Ovary (tissue), 9 donors: Measurements from ENCODE around the gene SPATA21. TPM values are rescaled to one million over a fixed set of nuclear protein-coding genes. Genes with fewer than 3 reads are reported as not detected.

ENCODE experiments used
- DNase-seq, 5 donors: peaks; one replicate each; pipeline ENCODE4 v3.0.0-alpha.2; 2019 to 2020
- H3K27ac ChIP-seq, 2 donors: fragments of 200-600 bp; one replicate each; pipeline versions ENCODE4 v1.5.1 to v1.8.0; 2019 to 2022
- H3K27me3 ChIP-seq: fragments of 200-600 bp; one replicate; pipeline ENCODE4 v1.8.0; 2022
- H3K36me3 ChIP-seq: fragments of 200-600 bp; sonication (generic); one replicate; pipeline ENCODE4 v1.5.1; 2019
- H3K4me1 ChIP-seq: one replicate; pipeline ENCODE4 v1.8.1; 2013; ENCODE audit warnings: mild to moderate bottlenecking, moderate library complexity; ENCODE audit not compliant: insufficient read depth
- H3K4me3 ChIP-seq: fragments of 200-600 bp; sonication (generic); one replicate; pipeline ENCODE4 v1.5.1; 2017
- H3K9me3 ChIP-seq, 2 donors: fragments of 200-600 bp in 1 of 2; sonication (generic) in 1 of 2; one replicate each; pipeline versions ENCODE4 v1.5.1 to v1.8.1; 2013 to 2019; ENCODE audit warnings: mild to moderate bottlenecking in 1 of 2, moderate library complexity in 1 of 2
- CTCF ChIP-seq, 3 donors: fragments of 450-650 bp in 2 of 3; fragments of 200-600 bp in 1 of 3; IDR thresholded peaks; one replicate each; pipeline versions ENCODE4 v1.5.1 to v1.8.0; 2016 to 2022; ENCODE audit warnings: antibody characterized with exemption in 3 of 3, mild to moderate bottlenecking in 1 of 3
- EP300 ChIP-seq: sonication (generic); formaldehyde crosslinking; IDR thresholded peaks from one replicate; pipeline ENCODE4 v1.6.1; 2017; ENCODE audit warnings: antibody characterized with exemption
- POLR2A ChIP-seq: fragments of 450-650 bp; IDR thresholded peaks from one replicate; pipeline ENCODE4 v1.6.1; 2017; ENCODE audit warnings: antibody characterized with exemption, mild to moderate bottlenecking, moderate library complexity
- WGBS, 3 donors: extraction: QIAGEN DNeasy Blood & Tissue Kit in 1 of 3; methylation state at CpG; one replicate each; pipeline versions ENCODE4 v1.1.5 to v1.1.7; 2013 to 2017; 5-methylcytosine and 5-hydroxymethylcytosine counted together
- intact Hi-C, 4 donors: fragments of 100-400 bp; cut with DNase I; formaldehyde crosslinking; loops; one replicate each; pipeline versions ENCODE4 v1.11.0 to v1.15.1; 2022 to 2023
- polyA plus RNA-seq, 2 donors: library from polyadenylated mRNA; stranded (reverse); fragments of 200-250 nt in 1 of 2; fragments of 350-450 nt in 1 of 2; fragmentation: Illumina TruSeq in 1 of 2; extraction: RNeasy Lipid Tissue Mini Kit (QIAGEN cat#74804) in 1 of 2; gene quantifications; one replicate each; pipeline ENCODE4 v1.2.3, GENCODE V29; 2013 to 2014
- total RNA-seq, 7 donors: library from RNA; depleted of rRNA in 2 of 7; stranded (reverse); fragments of >200 nt in 2 of 7; fragmentation: NEBNext Ultra II Directional in 3 of 7; extraction: Animal tissue kit (Norgen Biotek cat#: 25700) in 3 of 7; gene quantifications; one replicate each; pipeline versions ENCODE4 v1.1.0 to v1.2.4, GENCODE V29; 2016 to 2023
- donor health status: DM: no; HTN: no; CAD: no; lungs with moderate emphysema.
- donor health status: DM: no; HTN: no; CAD: no.
- donor health status: Bipolar disorder and iron deficiency.
- donor health status: DM: yes; HTN: yes; CAD: no.
- donor health status: DM: no; HTN: no; CAD: no.
- donor health status: DM: yes; HTN: yes; CAD: no.

The SPATA21 gene
- total and polyA plus RNA-seq, 9 donors = 0.17 TPM; not detected in 8

DNA sequence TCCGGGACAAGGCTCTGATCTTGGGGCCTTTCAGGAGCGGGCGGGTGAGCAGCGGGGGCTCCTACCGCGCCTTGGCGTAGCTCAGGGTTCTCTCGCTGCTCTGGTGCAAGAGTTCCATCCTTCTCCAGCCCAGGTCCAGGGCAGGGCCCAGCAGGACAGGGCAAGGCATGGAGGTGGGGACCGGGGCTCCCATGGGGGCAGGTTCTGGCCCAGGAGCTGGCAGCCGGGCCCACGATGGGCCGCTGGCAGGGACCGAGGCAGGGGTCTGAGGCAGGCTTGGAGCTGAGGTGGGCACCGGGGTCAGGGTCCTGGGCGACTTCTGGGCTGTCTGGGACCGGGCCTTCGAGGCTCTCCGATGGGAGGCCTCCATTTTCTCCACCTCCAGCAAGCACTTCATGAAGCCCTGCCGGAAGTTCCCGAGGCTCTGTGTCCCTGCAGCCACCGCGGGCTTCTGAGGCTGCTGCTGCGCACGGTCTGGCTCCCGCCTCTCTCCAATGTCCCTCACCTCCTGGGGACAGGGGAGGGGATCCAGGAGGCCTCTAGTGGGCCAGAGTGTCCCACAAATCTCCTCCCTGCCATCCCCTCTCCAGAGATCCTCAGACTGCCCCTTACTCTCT lies 27.6 kb downstream of the SPATA21 start:
- intact Hi-C loops = no loop called here
- no peak for DNase-seq
- Histone ChIP-seq H3K4me1 (no peaks in the 10 kb centered on the region), H3K9me3 (no peaks in the 10 kb centered on the region), H3K4me3 (no peak overlapping the region), H3K36me3 (no peaks in the 10 kb centered on the region), H3K27ac (no peak overlapping the region), H3K27me3 (no peaks in the 10 kb centered on the region)
- no peak for TF ChIP-seq EP300
- no peak for TF ChIP-seq CTCF (IDR thresholded peaks at IDR 0.05)
- no peak for TF ChIP-seq POLR2A
- WGBS, 3 donors = 83 to 91% (median 84%) methylated on average over 25 of the region's 25 CpGs

DNA sequence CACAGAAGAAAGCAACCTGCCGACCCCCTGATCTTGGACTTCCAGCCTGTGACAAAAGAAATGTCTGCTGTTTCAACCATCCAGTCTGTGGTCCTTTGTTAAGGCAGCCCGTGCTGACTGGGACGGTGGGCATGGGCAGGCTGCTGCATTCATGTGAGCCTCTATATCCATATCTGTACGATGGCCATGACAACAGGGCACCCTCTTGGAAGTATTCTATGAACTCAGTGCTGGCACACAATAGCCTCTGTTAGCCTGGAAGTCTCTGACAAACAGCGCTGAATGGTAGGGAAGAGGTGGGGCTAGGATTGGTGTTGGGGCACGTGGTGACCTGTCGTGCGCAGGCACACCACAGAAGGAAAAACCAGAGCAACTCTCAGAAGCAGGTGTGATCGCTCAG lies 30.4 kb downstream of the SPATA21 start:
- Histone ChIP-seq H3K9me3 (no peaks in the 10 kb centered on the region), H3K4me1 (no peaks in the 10 kb centered on the region), H3K4me3 (no peak overlapping the region), H3K27me3 (no peaks in the 10 kb centered on the region), H3K36me3 (no peaks in the 10 kb centered on the region), H3K27ac (no peak overlapping the region)
- intact Hi-C loops = no loop called here
- WGBS, 3 donors = 83 to 88% (median 86%) methylated on average over 9 of the region's 9 CpGs
- TF ChIP-seq CTCF (IDR thresholded peaks at IDR 0.05) (no peak), POLR2A (no peak)
- DNase-seq = no peak

- WGBS, 3 donors = 58 to 72% (median 63%) methylated on average over 5 of the region's 5 CpGs
- H3K9me3 ChIP-seq = no peaks in the 10 kb centered on the region
- no peak overlapping the region for H3K27ac ChIP-seq
- H3K36me3 ChIP-seq = no peaks in the 10 kb centered on the region
- no peaks in the 10 kb centered on the region for H3K4me1 ChIP-seq
- DNase-seq = no peak
- TF ChIP-seq EP300 = no peak
- intact Hi-C loops = no loop called here
- H3K4me3 ChIP-seq = no peak overlapping the region
- H3K27me3 ChIP-seq = no peaks in the 10 kb centered on the region
Measured at GRCh38 chr1:16405441-16405840, 31.8 kb downstream of the SPATA21 start.

DNA sequence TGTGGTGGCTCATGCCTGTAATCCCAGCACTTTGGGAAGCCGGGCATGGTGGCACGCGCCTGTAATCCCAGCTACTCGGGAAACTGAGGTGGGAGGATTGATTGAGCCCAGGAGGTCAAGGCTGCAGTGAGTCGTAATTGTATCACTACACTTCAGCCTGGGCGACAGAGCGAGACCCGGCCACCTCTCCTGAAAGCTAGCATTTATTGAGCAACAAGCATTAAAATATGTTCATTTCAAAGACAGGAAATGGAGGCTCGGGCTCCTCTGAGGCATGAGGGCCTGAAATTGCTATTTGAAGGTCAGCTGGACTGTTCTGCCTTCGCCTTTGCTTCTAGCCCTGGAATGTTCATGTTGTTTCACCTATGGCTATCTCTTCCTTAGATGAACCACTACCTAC lies 34.5 kb downstream of the SPATA21 start:
- Histone ChIP-seq H3K9me3 (no peaks in the 10 kb centered on the region), H3K27me3 (no peaks in the 10 kb centered on the region), H3K4me1 (no peaks in the 10 kb centered on the region), H3K27ac (no peak overlapping the region), H3K36me3 (no peaks in the 10 kb centered on the region), H3K4me3 (no peak overlapping the region)
- 61 to 69% (median 64%) methylated on average over 10 of the region's 10 CpGs for WGBS, 3 donors
- TF ChIP-seq CTCF (IDR thresholded peaks at IDR 0.05) = no peak
- no peak for TF ChIP-seq POLR2A
- no peak for TF ChIP-seq EP300
- intact Hi-C loops = no loop called here
- no peak for DNase-seq

- WGBS, 3 donors = 89 to 95% (median 90%) methylated on average over 5 of the region's 5 CpGs
- no peak overlapping the region for H3K27ac ChIP-seq
- H3K27me3 ChIP-seq = no peaks in the 10 kb centered on the region
- H3K9me3 ChIP-seq = no peaks in the 10 kb centered on the region
- no peaks in the 10 kb centered on the region for H3K36me3 ChIP-seq
- DNase-seq = no peak
- intact Hi-C loops = no loop called here
- no peak for TF ChIP-seq POLR2A
- no peak for TF ChIP-seq CTCF (IDR thresholded peaks at IDR 0.05)
- TF ChIP-seq EP300 = no peak
- H3K4me1 ChIP-seq = peaks cover 1% of the 10 kb centered on the region
- no peak overlapping the region for H3K4me3 ChIP-seq
Measured at GRCh38 chr1:16398371-16398953, 38.8 kb downstream of the SPATA21 start.
